ENCODE measurements around the gene ZFAND3.
A peak's percentile ranks its signal among the peaks of the same experiment; 100 is the strongest.

Gene ZFAND3

DNA sequence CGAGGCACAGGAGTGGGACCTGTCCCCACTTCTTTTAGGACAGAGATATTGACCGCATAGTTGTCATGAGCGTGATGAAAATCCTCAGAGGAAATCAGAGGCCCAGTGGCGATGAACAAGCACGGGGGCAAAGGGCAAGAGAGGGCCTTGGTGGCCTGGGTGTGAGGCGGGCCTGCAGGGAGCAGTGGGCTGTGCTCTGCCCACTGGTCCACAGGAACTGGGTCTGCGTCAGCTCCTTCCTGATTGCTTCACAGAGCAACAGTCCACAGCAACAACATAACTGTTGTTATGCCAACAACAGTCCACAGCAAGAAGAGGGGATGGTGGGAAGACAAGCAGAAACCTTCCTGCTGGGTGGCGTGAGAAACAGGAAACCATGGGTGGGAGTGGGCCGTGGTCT, 335.6 kb downstream of the ZFAND3 start:
- DNase-seq (ENCODE audit: low spot score) = peak; percentile 43

DNA sequence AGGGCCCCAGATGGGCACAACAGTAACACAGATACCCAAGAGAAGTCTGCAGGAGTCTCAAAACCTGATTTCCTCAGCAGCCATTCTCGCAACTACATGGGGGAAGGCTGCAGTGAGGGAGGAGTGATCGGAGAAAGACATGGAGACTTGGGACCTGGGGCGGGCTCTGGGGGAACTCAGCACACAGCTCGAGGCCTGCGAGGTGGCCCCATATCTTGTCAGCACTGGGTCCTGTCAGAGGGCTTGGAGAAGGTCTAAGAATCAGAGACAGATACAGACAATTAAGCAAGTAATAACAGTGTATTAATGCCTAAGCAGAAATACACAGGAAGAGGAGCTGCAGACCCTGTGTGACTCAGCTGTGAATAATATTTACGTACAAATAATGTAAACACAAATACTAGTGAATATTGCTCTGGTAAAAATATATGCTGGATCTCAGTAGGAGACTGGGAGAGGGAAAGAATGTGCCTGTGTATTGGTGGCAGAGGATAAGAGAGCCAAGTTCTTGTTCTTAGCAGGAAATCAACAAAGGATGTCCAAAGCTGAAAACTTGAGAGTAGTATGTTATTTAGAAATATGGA, 336.2 kb downstream of the ZFAND3 start:
- DNase-seq (ENCODE audit: low spot score) = no peak

DNA sequence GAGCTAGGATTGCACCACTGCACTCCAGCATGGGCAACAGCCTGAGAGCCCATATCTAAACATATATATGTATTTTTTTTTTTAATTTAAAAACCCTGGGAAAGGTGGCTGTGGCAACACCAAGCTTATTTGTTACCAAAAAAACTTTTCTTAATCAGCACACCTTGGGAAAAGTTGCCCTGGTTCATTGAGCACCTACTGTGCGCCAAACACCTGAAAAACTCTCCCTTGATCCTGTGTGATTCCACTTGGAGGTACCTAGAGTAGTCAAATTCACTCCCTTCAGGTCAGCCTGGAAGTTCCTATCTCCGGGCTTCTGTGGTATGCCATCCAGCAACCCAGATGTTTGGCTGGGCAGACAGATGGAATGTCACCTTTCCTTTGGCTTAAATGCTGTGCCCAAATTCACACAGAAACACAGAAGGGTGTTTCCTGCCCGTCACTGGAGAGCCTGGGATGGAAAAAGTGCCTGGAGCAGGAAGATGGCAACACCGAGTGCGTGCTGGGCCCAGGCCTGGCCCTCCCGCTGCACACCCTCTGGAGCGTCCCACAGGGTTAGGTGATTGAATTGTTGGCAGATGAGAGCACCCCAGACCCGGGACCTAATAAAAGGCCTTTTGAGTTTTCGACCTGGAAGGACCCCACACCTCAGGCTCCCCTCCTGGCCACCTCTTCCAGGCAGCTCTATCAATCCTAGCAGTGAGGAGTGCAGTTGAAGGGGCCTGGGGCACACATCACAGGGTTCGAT, 337.5 kb downstream of the ZFAND3 start:
- no peak for DNase-seq (ENCODE audit: low spot score)

DNA sequence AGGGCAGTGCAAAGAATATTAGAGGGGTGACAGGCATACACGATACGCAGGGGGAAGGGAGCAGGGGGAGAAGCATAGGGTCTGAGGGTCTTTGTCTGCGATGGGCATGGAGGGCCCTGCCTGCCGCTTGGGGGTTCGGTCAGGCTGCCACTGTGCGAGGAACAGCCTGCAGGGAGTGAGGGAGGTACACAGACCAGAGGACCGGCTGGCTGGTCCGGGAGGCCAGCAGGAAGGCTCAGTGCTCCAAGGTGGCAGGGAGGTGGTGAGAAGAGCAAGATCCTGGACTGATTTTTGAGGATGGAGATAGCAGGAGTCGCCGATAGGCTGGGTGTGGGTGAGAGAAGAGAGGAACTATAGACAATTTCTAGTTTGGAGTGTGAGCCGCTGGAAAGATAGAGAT, 338.4 kb downstream of the ZFAND3 start:
- no peak for DNase-seq (ENCODE audit: low spot score)

DNA sequence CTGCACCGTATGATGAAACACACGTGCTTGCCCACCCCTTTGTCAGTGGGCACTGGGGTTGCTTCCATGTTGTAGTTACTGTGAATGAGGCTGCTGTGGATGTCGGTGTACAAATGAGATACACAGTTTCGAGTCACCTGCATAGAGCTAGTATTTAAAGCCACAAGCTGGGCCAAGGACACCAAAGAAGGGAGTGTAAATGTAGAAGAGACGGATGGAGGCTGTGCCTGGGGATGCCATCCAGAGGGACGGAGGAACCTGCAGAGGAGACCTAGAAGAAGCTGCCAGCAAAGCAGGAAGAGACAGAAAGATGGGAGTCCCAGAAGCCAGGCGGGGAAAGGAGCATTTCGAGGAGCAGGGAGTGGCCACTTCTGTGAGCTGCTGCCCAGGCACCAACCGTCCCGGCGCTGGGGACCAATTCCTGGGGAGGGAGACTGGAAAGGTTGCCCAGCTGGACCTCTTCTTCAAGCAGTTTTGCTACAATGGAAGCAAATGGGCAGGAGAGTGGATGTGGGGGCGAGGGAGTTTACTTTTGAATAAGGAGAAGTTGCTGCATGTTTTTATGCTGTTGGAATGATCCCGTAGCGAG, 339.3 kb downstream of the ZFAND3 start:
- no peak for DNase-seq (ENCODE audit: low spot score)

DNA sequence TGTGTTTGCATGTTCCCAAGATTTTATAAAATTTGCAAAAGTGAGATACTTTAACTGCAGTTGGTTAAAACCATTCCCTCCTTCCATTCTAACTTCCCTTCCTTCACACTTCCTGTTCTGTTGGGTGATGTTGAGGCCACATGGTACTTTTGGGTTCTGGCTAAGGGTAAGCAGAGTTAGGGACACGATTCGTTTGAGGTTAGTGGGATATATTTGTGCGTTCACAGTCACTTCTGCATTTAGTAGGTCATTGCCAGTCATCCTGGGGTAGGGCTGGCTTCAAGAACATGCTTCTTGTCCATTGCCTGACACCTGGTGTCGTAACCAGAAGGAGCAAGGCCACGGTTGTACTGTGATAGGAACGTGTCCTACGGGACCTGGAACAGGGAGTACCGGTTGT, 340.1 kb downstream of the ZFAND3 start:
- no peak for DNase-seq (ENCODE audit: low spot score)

DNA sequence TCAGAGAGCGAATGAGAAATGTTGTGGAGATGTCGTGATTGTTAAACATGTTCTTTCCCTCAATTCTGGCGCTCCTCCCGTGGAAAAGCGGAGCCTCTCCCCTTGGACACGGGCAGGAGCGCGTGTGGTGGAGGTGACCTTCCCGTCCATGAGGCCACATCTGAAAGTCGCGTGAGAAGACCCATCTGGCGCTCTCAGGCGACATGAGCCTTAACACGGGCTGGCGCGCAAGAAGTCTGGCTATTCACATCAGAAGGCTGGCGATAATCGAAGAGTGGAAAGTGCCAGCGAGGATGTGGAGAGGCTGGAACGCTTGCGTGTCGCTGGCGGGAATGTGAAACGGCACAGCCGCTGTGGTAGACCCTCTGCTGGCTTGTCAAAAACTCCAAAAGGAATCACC, 341.3 kb downstream of the ZFAND3 start:
- no peak for DNase-seq (ENCODE audit: low spot score)

DNA sequence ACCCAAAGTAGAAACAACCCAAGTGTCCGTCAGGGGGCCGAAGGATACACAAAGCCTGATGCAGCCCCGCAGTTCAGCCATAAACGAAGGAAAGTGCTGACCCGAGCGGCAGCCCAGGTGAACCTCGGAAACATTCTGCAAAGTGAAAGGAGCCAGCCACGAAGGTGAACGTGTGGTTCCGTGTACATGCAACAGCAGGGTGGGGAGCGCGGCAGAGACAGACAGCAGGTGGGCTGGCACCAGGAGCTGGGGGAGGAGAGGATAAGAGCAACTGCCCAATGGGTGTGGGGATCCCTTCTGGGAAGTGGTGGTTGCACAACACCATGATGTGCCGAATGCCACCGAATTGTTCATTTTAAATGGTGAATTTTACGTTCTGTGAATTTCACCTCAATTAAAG, 341.8 kb downstream of the ZFAND3 start:
- no peak for DNase-seq (ENCODE audit: low spot score)

DNA sequence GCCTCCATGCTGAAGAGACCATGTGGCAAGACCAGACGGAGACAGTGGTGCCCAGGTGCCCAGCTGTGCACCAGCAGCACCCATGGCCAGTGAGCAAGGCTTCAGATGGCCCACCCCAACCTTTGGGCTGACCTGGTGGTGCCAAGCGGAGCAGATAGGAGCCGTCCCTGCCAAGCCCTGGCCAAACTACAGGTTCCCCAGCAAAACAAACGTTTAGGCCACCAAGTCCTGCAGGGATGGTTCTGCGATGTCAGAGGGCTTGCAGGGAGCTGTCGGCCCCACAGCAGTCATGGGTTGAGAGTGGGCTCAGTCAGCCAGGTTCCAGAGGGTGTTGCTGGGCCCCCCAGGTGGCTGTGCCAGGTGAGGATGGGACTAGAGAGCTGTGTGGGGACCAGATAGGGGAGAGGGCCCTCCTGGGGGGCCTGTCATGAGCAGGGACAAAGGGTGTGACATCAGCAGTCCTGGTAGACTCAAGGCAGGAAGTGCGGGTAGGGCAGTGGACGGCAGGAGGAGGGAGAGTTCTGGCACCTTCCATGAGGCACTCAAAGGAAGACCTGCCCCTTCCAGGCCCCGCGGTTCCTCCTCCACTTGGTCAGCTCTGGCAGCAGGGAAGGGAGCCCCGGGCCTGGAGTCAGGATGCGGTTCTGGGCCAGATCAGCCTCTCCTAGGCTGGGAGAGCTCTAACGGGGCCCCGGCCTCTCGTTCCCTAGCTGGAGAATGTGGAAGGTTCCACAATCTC, 342.4 kb downstream of the ZFAND3 start:
- no peak for DNase-seq (ENCODE audit: low spot score)

DNA sequence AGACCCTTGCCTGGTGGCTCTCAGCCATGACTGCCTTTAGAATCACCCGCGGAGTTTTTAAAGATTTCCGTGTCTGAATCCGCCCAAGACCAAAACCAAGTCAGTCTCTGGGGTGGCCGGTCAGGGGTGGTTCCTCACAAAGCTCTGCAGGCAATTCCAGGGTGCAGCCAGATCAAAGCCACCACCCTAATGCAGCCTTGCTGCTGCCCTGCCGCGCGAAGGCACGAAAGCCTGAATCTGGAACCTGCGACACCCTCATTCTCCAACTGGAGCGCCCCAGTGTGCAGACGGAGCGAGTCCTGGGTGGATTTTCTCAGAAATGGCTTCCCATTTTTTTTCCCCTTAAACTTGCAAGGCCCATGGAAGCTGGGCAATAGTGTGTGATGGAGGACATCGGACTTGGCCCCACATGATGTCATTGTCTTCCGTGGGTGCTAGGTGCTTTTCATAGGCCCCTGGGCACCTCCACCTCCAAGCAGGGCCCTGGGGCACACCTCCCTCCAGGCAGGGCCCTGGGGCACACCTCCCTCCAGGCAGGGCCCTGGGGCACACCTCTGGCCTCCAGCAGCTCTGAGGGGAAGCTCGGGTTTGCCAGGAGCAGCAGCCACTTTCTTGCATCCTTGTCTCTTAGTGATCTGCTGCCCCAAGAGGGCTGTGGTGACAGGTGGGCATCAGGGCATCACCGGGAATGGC, 343.1 kb downstream of the ZFAND3 start:
- DNase-seq (ENCODE audit: low spot score) = no peak

DNA sequence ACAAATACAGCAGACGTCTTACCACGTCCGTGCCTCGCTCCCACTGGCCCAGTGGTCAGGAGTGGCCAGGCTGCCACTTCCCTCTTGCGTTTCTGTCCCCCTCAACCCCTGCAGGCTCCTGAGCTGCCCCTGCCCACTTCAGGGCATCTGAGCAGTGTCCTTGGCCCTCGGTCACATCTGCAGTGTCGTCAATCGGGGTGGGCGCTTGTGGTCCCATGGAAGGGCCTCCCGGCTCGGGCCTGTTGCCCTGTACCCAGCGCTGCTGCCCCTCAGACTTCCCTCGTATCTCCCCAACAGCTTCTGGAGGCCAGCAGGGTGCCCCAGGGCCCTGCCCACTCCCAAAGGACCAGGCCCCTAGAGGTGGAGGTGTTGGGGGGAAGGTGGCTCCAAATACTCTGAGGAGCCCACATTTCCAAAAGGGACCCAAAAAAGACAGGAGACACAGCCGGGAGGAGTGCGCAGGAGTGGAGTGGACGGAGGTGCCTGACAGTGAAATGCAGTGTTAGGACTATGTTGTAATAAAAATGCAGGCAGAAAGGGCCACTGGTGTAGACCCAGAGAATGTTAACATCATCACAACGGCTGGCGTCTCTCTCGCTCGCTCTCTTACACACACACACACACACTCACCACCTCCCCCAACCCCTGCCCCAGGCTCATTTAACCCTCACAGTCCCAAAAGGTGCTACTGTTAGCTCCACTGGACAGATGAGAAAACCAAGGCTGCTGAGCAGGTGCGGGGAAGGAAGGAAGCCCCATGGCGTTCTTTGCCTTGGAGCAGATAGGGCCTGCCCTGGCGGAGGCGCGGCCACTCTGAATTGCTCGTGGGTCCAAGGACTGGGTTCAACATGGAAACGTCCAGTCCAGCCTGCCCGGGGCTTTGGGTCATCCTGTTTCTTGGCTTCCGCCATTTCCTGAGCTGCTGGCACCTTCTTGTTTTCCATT, 343.9 kb downstream of the ZFAND3 start:
- no peak for DNase-seq (ENCODE audit: low spot score)

DNA sequence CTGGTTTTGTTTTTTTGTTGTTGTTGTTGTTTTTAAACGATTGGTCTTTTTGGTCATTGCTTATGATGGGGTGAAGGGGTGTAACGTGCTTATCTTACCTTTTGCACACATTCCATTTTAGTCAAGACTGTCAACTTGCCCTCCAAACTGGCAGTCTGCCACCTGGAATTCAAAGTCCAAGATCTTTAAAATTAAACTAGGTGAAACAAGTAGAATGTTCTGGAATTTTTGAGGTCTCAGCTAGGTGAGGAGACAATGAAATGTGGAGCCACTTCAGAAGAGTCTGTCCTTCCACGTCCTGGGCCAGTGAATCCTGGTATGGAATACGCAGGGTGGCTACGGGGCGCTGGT, 344.6 kb downstream of the ZFAND3 start:
- DNase-seq (ENCODE audit: low spot score) = no peak

DNA sequence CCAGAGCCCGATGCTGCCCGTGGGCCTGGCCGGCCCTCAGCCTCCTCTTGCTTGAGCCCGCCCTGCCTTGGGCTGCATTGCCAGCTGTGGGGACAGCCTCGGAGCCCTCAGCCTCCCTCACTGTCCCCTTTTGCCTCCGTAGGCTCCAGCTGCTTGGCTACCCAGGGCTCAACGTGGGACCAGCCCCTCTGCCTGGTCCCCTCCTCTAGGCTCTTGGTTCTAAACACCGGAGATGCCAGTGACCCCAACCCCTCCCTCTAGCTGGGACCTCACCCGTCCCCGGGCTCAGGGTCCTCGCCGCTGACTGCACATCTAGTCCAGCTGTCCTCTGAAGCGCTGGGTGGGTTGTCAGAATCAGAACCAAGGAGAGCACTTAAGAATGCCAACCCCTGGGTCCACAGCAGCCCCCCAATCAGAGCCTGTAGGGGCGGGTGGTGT, 345.2 kb downstream of the ZFAND3 start:
- no peak for DNase-seq (ENCODE audit: low spot score)

DNA sequence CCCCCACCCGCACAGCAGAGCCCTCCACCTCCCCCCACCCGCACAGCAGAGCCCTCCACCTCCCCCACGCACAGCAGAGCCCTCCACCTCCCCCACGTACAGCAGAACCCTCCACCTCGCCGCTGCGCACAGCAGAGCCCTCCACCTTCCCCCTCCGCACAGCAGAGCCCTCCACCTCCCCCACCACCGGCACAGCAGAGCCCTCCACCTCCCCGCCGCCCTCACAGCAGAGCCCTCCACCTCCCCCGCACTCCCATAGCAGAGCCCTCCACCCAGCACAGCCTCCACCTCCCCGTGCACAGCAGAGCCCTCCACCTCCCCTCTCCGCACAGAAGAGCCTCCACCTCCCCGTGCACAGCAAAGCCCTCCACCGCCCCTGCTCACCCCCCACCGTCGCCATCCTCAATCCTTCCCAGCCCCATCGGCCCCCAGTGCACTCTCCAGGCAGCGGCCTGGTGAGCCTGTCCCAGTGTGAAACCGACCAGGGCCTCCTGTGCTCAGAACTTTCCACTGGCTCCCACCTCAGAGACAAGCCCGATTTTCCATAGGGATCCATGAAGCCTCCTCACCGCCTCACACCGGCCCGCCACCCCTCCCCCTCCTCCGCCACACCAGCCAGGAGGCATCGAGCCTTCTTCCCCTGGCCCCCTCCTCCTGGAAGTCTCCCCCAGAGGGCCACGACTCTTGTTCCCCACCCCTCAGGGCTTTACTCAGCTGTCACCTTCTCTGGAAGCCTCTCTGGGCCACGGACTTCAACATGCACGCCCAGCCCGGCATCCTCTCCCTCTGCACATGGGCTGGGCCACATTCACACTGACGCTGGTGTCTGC, 347.1 kb downstream of the ZFAND3 start:
- DNase-seq (ENCODE audit: low spot score) = no peak

DNA sequence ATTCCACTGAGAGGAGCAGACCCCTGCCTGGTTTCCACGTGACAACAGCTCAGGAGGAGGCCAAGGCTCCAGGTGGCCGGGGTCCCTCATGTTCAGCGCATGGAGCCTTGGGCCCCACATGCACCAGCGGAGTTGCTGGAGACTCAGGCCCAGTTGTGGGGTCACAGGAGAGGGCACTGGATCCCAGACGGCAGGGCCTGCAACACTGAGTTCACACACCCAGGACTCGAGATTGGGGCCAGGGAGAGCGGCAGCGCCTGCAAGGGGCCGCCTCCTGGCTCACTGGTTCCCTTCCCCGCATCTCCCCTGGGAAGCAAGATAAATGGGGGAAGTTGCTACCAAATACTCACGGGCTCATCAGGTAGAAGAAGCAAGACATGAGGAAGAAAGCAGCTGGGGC, 348.1 kb downstream of the ZFAND3 start:
- DNase-seq (ENCODE audit: low spot score) = no peak

DNA sequence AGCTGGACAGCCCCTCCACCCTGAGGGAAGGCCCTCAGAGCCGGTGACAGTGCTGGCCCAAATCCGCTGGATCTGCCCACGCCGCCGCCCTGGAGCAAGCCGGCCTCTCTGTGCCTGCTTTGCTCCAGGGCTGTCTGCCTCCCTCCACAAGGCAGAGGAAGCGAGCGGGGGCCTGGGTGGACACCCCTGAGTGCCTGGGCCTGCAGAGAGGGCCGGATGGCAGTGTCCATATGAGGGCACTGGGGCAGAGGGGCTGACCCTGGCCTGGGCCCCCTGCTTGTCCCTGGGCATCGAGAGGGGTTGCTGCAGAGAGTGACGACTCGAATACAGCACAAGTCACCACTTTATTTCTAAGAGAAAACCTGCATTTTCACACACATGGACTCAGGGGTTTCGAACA, 348.6 kb downstream of the ZFAND3 start:
- no peak for DNase-seq (ENCODE audit: low spot score)

DNA sequence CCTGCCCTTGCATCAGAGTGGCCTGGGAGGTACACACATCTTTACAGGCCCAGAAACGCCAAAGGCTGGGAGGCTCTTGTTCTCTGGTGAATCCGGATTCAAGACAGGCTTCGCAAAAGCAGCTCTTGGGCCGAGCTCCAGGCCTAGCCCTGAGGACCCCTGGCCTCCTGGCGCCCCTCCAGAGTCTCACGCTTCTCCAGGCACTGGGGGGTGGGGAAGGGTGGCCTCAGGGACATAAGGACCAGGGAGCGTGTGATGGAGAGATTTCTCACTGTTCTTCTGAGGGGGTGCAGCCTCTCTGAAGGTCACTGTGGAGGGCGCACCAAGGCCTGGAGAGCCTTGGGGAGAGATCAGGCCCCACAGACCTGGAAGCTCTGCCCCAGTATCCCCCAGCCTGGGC, 349.2 kb downstream of the ZFAND3 start:
- DNase-seq (ENCODE audit: low spot score) = no peak

DNA sequence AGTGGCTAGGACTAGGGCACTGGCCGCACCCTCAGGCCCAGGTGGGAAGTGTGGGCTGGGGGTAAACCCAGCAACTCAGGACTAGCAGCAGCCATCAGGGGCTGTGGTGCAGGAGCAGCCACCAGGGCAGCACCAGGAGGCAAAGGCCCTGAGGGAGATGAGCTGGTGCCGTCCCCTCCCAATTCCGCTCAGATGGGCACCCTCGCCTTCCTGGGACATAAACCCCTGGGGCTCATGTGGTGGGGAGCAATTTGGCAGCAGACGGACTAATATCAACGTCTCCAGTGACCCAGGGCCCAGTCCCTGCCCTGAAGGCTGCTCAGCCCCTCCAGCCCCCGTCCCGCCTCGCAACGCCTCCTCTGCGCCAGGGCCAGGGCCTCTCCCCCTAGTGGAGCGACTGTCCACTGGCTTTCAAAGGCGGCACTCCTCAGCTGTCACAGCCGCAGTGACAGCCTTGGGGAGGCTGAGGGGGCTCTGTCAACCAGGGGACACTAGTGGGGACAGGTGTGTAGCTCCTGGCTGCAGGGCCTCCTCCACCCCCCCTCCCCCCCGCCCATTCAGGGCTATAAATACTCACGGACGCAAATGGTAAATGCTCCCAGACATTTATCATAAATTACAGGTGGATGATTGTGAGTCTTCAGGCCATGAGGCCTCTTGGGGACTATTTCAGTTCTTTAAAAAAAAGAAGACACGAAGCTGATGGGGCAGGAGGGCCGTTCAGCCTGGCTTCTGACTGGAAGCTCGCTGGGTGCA, 349.9 kb downstream of the ZFAND3 start:
- DNase-seq (ENCODE audit: low spot score) = no peak

DNA sequence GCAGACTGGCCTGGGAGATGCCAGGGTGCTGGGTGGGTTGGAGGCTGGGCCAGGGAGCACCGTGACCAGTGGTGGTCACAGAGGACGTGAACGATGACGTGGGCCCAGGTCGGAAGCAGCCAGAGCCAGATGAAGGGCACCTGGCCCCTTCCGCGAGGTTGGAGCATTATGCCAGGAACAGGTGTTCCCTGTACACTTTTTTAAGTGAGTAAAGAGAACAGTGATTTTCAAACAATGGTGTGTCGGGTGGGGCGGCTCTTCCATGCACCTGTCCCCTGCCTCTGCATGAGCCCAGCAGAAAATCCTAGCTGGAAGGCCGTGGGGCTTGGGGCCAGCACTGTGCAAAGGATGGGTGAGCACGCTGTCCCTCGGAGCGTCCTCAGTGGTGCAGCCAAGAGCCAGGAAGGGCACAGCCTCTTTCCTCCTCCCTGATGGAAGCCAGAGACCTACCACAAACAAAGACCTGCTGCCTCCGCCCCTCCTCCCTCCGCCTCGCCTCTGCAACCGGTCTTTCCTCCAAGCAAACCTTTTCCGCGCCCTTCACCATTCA, 350.5 kb downstream of the ZFAND3 start:
- no peak for DNase-seq (ENCODE audit: low spot score)

Data from hepatic stellate cell (primary cell).